IMR-90 (cell line): ENCODE measurements around the gene MTM1. TPM values are rescaled to one million over a fixed set of nuclear protein-coding genes. Genes with fewer than 3 reads are reported as not detected.

ENCODE experiments used
- ATAC-seq: fragments of 200-7000 bp; cut with Tn5 transposase; 2 replicates; pipeline ENCODE4 v1.9.1; 2020; ENCODE audit warnings: low read depth, mild to moderate bottlenecking, moderate library complexity
- BruUV-seq: library from RNA; stranded (reverse); fragments of 400-500 nt; replicated peaks from 2 replicates; lab custom pipeline; 2021; lab: Mats Ljungman, UMichigan
- CTCF ChIA-PET: fragments of 300-600 bp; formaldehyde crosslinking; extraction: SDS; loops from one replicate; lab custom pipeline; 2021; ENCODE audit warnings: antibody characterized with exemption; lab: Yijun Ruan, JAX
- POLR2A ChIA-PET: fragments of 300-600 bp; sonication (Branson Sonifier 250); formaldehyde crosslinking; loops from one replicate; lab custom pipeline; 2022; ENCODE audit warnings: antibody characterized with exemption; ENCODE audit not compliant: unreplicated experiment; lab: Charles Lee
- DNase-seq: peaks from one replicate; pipeline ENCODE4 v3.0.0; 2013
- H2AFZ ChIP-seq: replicated peaks from 2 replicates; pipeline ENCODE3; 2013; ENCODE audit warnings: low read length, mild to moderate bottlenecking; ENCODE audit not compliant: poor library complexity
- H2AK5ac ChIP-seq: 2 replicates; pipeline ENCODE4 v1.6.1; 2013; ENCODE audit warnings: low read depth, low read length, inconsistent platforms
- H2AK9ac ChIP-seq: replicated peaks from 2 replicates; pipeline ENCODE3; 2013; ENCODE audit warnings: mild to moderate bottlenecking, low read depth, low read length, moderate library complexity; ENCODE audit not compliant: poor library complexity
- H2BK120ac ChIP-seq: 2 replicates; pipeline ENCODE4 v1.6.1; 2013; ENCODE audit warnings: low read depth, low read length, inconsistent platforms
- H2BK15ac ChIP-seq: 3 replicates; pipeline ENCODE4 v1.6.1; 2013; ENCODE audit warnings: low read depth, low read length, inconsistent platforms
- H2BK20ac ChIP-seq: 2 replicates; pipeline ENCODE4 v1.6.1; 2013; ENCODE audit warnings: low read depth, mild to moderate bottlenecking, inconsistent platforms, low read length, moderate library complexity
- H2BK5ac ChIP-seq: 2 replicates; pipeline ENCODE4 v1.6.1; 2013; ENCODE audit warnings: mild to moderate bottlenecking, low read depth, low read length, inconsistent platforms; ENCODE audit not compliant: poor library complexity, severe bottlenecking
- H3K14ac ChIP-seq: replicated peaks from 2 replicates; pipeline ENCODE4 v1.6.1; 2013; ENCODE audit warnings: low read depth, low read length, inconsistent platforms
- H3K18ac ChIP-seq: 2 replicates; pipeline ENCODE4 v1.6.1; 2013; ENCODE audit warnings: low read depth, low read length, control low read depth
- H3K23ac ChIP-seq: 2 replicates; pipeline ENCODE4 v1.6.1; 2013; ENCODE audit warnings: low read depth, low read length, inconsistent platforms
- H3K27ac ChIP-seq: 2 replicates; pipeline ENCODE4 v1.5.1; 2013; ENCODE audit warnings: mild to moderate bottlenecking, control low read depth, low read length; ENCODE audit not compliant: insufficient read depth
- H3K27me3 ChIP-seq: 2 replicates; pipeline ENCODE4 v1.6.1; 2013; ENCODE audit warnings: low read length; ENCODE audit not compliant: control insufficient read depth, insufficient read depth
- H3K36me3 ChIP-seq: 2 replicates; pipeline ENCODE4 v1.6.1; 2013; ENCODE audit warnings: low read length, mixed read lengths; ENCODE audit not compliant: control insufficient read depth, insufficient read depth
- H3K4ac ChIP-seq: 2 replicates; pipeline ENCODE4 v1.6.1; 2013; ENCODE audit warnings: low read depth, low read length, inconsistent platforms
- H3K4me1 ChIP-seq: 2 replicates; pipeline ENCODE4 v1.6.1; 2013; ENCODE audit warnings: low read length, mixed read lengths; ENCODE audit not compliant: control insufficient read depth, insufficient read depth
- H3K4me2 ChIP-seq: 2 replicates; pipeline ENCODE4 v1.6.1; 2013; ENCODE audit warnings: low read depth, mild to moderate bottlenecking, control low read depth, low read length, moderate library complexity
- H3K4me3 ChIP-seq: 2 replicates; pipeline ENCODE4 v1.5.1; 2013; ENCODE audit warnings: low read depth, mild to moderate bottlenecking, control low read depth, low read length, moderate library complexity; ENCODE audit not compliant: insufficient read depth
- H3K56ac ChIP-seq: 2 replicates; pipeline ENCODE4 v1.6.1; 2013; ENCODE audit warnings: low read length, inconsistent platforms; ENCODE audit not compliant: insufficient read depth; ENCODE audit errors: extremely low read depth
- H3K79me1 ChIP-seq, 2 experiments: 2 replicates each; pipeline ENCODE4 v1.6.1; 2013; ENCODE audit warnings: low read length in 2 of 2, inconsistent platforms in 1 of 2, low read depth in 1 of 2
- H3K9ac ChIP-seq: 2 replicates; pipeline ENCODE4 v1.6.1; 2013; ENCODE audit warnings: low read depth, low read length, control low read depth
- H3K9me1 ChIP-seq: 2 replicates; pipeline ENCODE4 v1.6.1; 2013; ENCODE audit warnings: low read length, inconsistent platforms; ENCODE audit not compliant: insufficient read depth
- H3K9me3 ChIP-seq: 2 replicates; pipeline ENCODE4 v1.6.1; 2013; ENCODE audit warnings: low read length; ENCODE audit not compliant: control insufficient read depth, insufficient read depth
- H4K20me1 ChIP-seq: 2 replicates; pipeline ENCODE4 v1.6.1; 2013; ENCODE audit warnings: low read length, inconsistent platforms; ENCODE audit not compliant: insufficient read depth
- H4K5ac ChIP-seq: 2 replicates; pipeline ENCODE4 v1.6.1; 2013; ENCODE audit warnings: mild to moderate bottlenecking, low read depth, low read length, control low read depth
- H4K8ac ChIP-seq, 2 experiments: 2 replicates each; pipeline ENCODE4 v1.6.1; 2013; ENCODE audit warnings: low read depth in 2 of 2, low read length in 2 of 2, control low read depth in 1 of 2, inconsistent platforms in 1 of 2
- H4K91ac ChIP-seq: 2 replicates; pipeline ENCODE4 v1.6.1; 2013; ENCODE audit warnings: low read depth, low read length, inconsistent platforms; ENCODE audit not compliant: insufficient read depth
- BHLHE40 ChIP-seq: fragments of 150-350 bp; IDR thresholded peaks from 2 replicates; pipeline ENCODE4 v1.6.1; 2016; ENCODE audit warnings: mild to moderate bottlenecking, low read depth, low read length
- CEBPB ChIP-seq: IDR thresholded peaks from 2 replicates; pipeline ENCODE4 v1.6.1; 2012; ENCODE audit warnings: low read depth, low read length, improper control_type of control experiment
- CHD1 ChIP-seq: IDR thresholded peaks from 2 replicates; pipeline ENCODE4 v1.6.1; 2012; ENCODE audit warnings: low read depth, low read length, improper control_type of control experiment
- FOS ChIP-seq: fragments of 150-350 bp; IDR thresholded peaks from 2 replicates; pipeline ENCODE4 v1.6.1; 2016; ENCODE audit warnings: low read depth, low read length
- MAFK ChIP-seq: IDR thresholded peaks from 2 replicates; pipeline ENCODE4 v1.6.1; 2012; ENCODE audit warnings: low read depth, low read length, improper control_type of control experiment
- MAZ ChIP-seq: IDR thresholded peaks from 2 replicates; pipeline ENCODE4 v1.6.1; 2012; ENCODE audit warnings: low read depth, mild to moderate bottlenecking, low read length, improper control_type of control experiment, moderate library complexity, borderline replicate concordance
- MXI1 ChIP-seq: IDR thresholded peaks from 2 replicates; pipeline ENCODE4 v1.6.1; 2012; ENCODE audit warnings: low read depth, mild to moderate bottlenecking, low read length, moderate library complexity, borderline replicate concordance
- NFE2L2 ChIP-seq: fragments of 150-350 bp; IDR thresholded peaks from 2 replicates; pipeline ENCODE4 v1.6.1; 2016; ENCODE audit warnings: low read depth, mild to moderate bottlenecking, low read length
- POLR2A ChIP-seq: IDR thresholded peaks from 2 replicates; pipeline ENCODE4 v1.6.1; 2012; ENCODE audit warnings: mild to moderate bottlenecking, low read depth, low read length
- RAD21 ChIP-seq: IDR thresholded peaks from 2 replicates; pipeline ENCODE4 v1.6.1; 2012; ENCODE audit warnings: low read length, improper control_type of control experiment
- RCOR1 ChIP-seq: IDR thresholded peaks from 2 replicates; pipeline ENCODE4 v1.6.1; 2012; ENCODE audit warnings: mild to moderate bottlenecking, low read length, improper control_type of control experiment; ENCODE audit not compliant: insufficient replicate concordance
- RFX5 ChIP-seq: IDR thresholded peaks from 2 replicates; pipeline ENCODE4 v1.8.0; 2012; ENCODE audit warnings: low read depth, mild to moderate bottlenecking, low read length, moderate library complexity
- SMC3 ChIP-seq: fragments of 150-350 bp; IDR thresholded peaks from 2 replicates; pipeline ENCODE4 v1.6.1; 2016; ENCODE audit warnings: low read depth, mild to moderate bottlenecking, antibody characterized with exemption, low read length, moderate library complexity
- WGBS, 2 experiments: methylation state at CpG; one replicate each; pipeline versions ENCODE4 v1.1.5 to v1.1.7; 2013; ENCODE audit warnings: missing lambda C conversion rate in 2 of 2; ENCODE audit not compliant: insufficient read length in 1 of 2; ENCODE audit errors: extremely low coverage in 2 of 2; 5-methylcytosine and 5-hydroxymethylcytosine counted together
- dilution Hi-C: fragments of 300-500 bp; cut with HindIII; formaldehyde crosslinking; loops from one replicate; pipeline ENCODE4 v1.14.3; 2018; ENCODE audit warnings: low sequenced_read_pairs; ENCODE audit not compliant: unreplicated experiment
- in situ Hi-C: fragments of 300-500 bp; cut with MboI; formaldehyde crosslinking; loops from 3 replicates; pipeline ENCODE4 v1.14.3; 2019; ENCODE audit warnings: low sequenced_read_pairs, inconsistent platforms, mixed read lengths
- intact Hi-C: fragments of 100-400 bp; cut with micrococcal nuclease; formaldehyde crosslinking; loops from 2 replicates; pipeline ENCODE4 v1.10.0; 2022
- polyA plus RNA-seq, 3 experiments: library from polyadenylated mRNA; depleted of rRNA; stranded (reverse); fragments of >200 nt; gene quantifications; 2 replicates each; pipeline ENCODE4 v1.2.3, GENCODE V29; 2012; ENCODE audit warnings: low replicate concordance in 1 of 3
- total RNA-seq: library from RNA; depleted of rRNA; stranded (reverse); fragments of >200 nt; gene quantifications from 2 replicates; pipeline ENCODE4 v1.2.3, GENCODE V29; 2012
- TF ChIP-seq, protein P1 (sequence below): conservative IDR thresholded peaks from 2 replicates; pipeline ENCODE4 v1.5.1; 2012; ENCODE audit warnings: mild to moderate bottlenecking, low read depth, low read length, improper control_type of control experiment
- TF ChIP-seq, protein P2 (sequence below): fragments of 150-350 bp; IDR thresholded peaks from 2 replicates; pipeline ENCODE4 v1.6.1; 2016; ENCODE audit warnings: low read depth, mild to moderate bottlenecking, low read length, moderate library complexity, borderline replicate concordance
- TF ChIP-seq, protein P3 (sequence below): fragments of 150-350 bp; IDR thresholded peaks from 2 replicates; pipeline ENCODE4 v1.6.1; 2017; ENCODE audit warnings: mild to moderate bottlenecking, antibody characterized with exemption, low read length, low read depth

MTM1 gene
- total and polyA plus RNA-seq, 2 of the 4 experiments (the other 2 are of a cell fraction) = 3.8 to 5.6 TPM

DNA sequence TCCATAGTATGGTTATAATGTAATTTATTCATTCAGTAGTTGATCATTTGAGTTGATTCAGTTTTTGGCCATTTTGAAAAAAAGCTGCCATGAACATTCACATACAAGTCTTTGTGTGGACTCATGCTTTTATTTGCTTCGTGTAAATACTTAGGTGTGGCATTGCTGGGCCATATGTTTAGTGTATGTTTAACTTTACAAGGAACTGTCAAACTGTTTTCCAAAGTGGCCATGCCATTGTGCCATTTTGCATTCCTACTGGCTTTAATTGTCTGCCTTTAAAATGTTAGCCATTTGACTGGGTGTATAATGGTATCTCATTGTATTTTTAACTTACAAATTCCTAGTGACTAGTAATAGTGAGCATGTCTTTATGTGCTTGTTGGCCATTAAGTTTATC lies 8.8 kb downstream of the MTM1 start:
- no peak overlapping the region for H3K23ac ChIP-seq
- no TSS peak for BruUV-seq
- intact Hi-C loops (loop anchor here (10.0 kb wide), 2 partner anchors 138 to 622 kb away; no protein-coding TSS in a partner anchor), dilution Hi-C loops (no loop called here), in situ Hi-C loops (no loop called here)
- no peak overlapping the region for H3K4me3 ChIP-seq
- no peak overlapping the region for H2AFZ ChIP-seq
- no peak overlapping the region for H2AK9ac ChIP-seq
- H3K4me1 ChIP-seq = peaks cover 6% of the 10 kb centered on the region
- WGBS, 2 experiments = no CpG with 5 or more reads among the region's 1 CpG
- H3K36me3 ChIP-seq = no peaks in the 10 kb centered on the region
- no peak overlapping the region for H3K14ac ChIP-seq
- POLR2A ChIA-PET = interaction anchor here (0.6 kb wide), 1 partner anchor 14 kb away, joined by 8 read pairs; no protein-coding TSS in a partner anchor
- H2BK20ac ChIP-seq = no peak overlapping the region
- no peak overlapping the region for H4K8ac ChIP-seq
- no peak overlapping the region for H3K4me2 ChIP-seq
- CTCF ChIA-PET = interaction anchor here (1.6 kb wide), 1 partner anchor 10 kb away, joined by 4 read pairs; no protein-coding TSS in a partner anchor
- no peak overlapping the region for H2AK5ac ChIP-seq
- no peak overlapping the region for H3K56ac ChIP-seq
- H3K4ac ChIP-seq = no peak overlapping the region
- no peaks in the 10 kb centered on the region for H3K27me3 ChIP-seq
- H3K9ac ChIP-seq = no peak overlapping the region
- H2BK15ac ChIP-seq = no peak overlapping the region
- H3K9me1 ChIP-seq = peaks cover 3% of the 10 kb centered on the region; the same call in 1 of the 2 replicates
- no peak overlapping the region for H4K91ac ChIP-seq
- no peak for TF ChIP-seq CHD1
- TF ChIP-seq CEBPB = no peak
- TF ChIP-seq, protein P1, sequence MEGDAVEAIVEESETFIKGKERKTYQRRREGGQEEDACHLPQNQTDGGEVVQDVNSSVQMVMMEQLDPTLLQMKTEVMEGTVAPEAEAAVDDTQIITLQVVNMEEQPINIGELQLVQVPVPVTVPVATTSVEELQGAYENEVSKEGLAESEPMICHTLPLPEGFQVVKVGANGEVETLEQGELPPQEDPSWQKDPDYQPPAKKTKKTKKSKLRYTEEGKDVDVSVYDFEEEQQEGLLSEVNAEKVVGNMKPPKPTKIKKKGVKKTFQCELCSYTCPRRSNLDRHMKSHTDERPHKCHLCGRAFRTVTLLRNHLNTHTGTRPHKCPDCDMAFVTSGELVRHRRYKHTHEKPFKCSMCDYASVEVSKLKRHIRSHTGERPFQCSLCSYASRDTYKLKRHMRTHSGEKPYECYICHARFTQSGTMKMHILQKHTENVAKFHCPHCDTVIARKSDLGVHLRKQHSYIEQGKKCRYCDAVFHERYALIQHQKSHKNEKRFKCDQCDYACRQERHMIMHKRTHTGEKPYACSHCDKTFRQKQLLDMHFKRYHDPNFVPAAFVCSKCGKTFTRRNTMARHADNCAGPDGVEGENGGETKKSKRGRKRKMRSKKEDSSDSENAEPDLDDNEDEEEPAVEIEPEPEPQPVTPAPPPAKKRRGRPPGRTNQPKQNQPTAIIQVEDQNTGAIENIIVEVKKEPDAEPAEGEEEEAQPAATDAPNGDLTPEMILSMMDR = no peak
- TF ChIP-seq SMC3 = no peak
- no peak for TF ChIP-seq RCOR1
- no peak for TF ChIP-seq RAD21
- TF ChIP-seq BHLHE40 = no peak
- TF ChIP-seq, protein P2, sequence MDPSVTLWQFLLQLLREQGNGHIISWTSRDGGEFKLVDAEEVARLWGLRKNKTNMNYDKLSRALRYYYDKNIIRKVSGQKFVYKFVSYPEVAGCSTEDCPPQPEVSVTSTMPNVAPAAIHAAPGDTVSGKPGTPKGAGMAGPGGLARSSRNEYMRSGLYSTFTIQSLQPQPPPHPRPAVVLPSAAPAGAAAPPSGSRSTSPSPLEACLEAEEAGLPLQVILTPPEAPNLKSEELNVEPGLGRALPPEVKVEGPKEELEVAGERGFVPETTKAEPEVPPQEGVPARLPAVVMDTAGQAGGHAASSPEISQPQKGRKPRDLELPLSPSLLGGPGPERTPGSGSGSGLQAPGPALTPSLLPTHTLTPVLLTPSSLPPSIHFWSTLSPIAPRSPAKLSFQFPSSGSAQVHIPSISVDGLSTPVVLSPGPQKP = no peak
- TF ChIP-seq RFX5 = no peak
- TF ChIP-seq MAFK = no peak
- no peak for TF ChIP-seq FOS
- TF ChIP-seq, protein P3, sequence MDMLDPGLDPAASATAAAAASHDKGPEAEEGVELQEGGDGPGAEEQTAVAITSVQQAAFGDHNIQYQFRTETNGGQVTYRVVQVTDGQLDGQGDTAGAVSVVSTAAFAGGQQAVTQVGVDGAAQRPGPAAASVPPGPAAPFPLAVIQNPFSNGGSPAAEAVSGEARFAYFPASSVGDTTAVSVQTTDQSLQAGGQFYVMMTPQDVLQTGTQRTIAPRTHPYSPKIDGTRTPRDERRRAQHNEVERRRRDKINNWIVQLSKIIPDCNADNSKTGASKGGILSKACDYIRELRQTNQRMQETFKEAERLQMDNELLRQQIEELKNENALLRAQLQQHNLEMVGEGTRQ = no peak
- TF ChIP-seq NFE2L2 = no peak
- no peak for TF ChIP-seq POLR2A
- no peak for TF ChIP-seq MAZ
- TF ChIP-seq MXI1 = no peak
- 0 out of 2 replicates have a peak, but pooled peaks cover 3% of the 10 kb centered on the region for H3K9me3 ChIP-seq
- no peak for DNase-seq
- no peak overlapping the region for H3K18ac ChIP-seq
- H2BK120ac ChIP-seq = no peak overlapping the region
- peaks cover 4 to 35% of the 10 kb centered on the region in 2 experiments for H3K79me1 ChIP-seq
- ATAC-seq = no peak
- H4K20me1 ChIP-seq = no peaks in the 10 kb centered on the region
- H3K27ac ChIP-seq = no peak overlapping the region
- H2BK5ac ChIP-seq = no peak overlapping the region
- H4K5ac ChIP-seq = no peak overlapping the region
